ENCODE data around the gene EFHC2. TPM values are rescaled to one million over a fixed set of nuclear protein-coding genes. Genes with fewer than 3 reads are reported as not detected.

The EFHC2 gene
- total and polyA plus RNA-seq, 2 of the 8 experiments (the other 6 are each of a cell fraction or from before 2014, with no cell fraction given): 1.8 to 3.4 TPM

- Histone ChIP-seq H2BK12ac (ENCODE audit: low read depth, low read length) (no peak overlapping the region), H3K36me3 (ENCODE audit: control insufficient read depth in 2 of 4, insufficient read depth in 4 of 4, low read length in 3 of 4) (no peaks in the 10 kb centered on the region), H3K4ac (replicated peaks; ENCODE audit: insufficient read length, low read depth, low read length) (no peak overlapping the region), H3K56ac (replicated peaks; ENCODE audit: insufficient read length, low read depth, low read length) (no peak overlapping the region), H3K79me1 (ENCODE audit: low read depth, low read length) (no peaks in the 10 kb centered on the region), H2BK120ac (replicated peaks; ENCODE audit: low read depth, low read length) (no peak overlapping the region), H3K18ac (ENCODE audit: extremely low read depth, low read length) (no peak overlapping the region), H4K5ac (ENCODE audit: insufficient read length, low read depth, low read length) (no peak overlapping the region), H2AFZ (ENCODE audit: low read length) (no peak overlapping the region), H3K27me3 (replicated peaks in 1 of 4; ENCODE audit: control insufficient read depth in 3 of 4, extremely low read depth in 1 of 4, insufficient read depth in 3 of 4, low read length in 3 of 4) (no peaks in the 10 kb centered on the region), H3K23ac (ENCODE audit: insufficient read length) (no peak overlapping the region), H3K14ac (ENCODE audit: insufficient read length) (no peak overlapping the region), H3K9me3 (ENCODE audit: insufficient read depth in 2 of 2, low read depth in 1 of 2, low read length in 1 of 2) (no peaks in the 10 kb centered on the region), H3K27ac (ENCODE audit: low read depth, low read length) (no peak overlapping the region), H2BK20ac (ENCODE audit: low read length) (no peak overlapping the region), H3K4me2 (ENCODE audit: insufficient read depth in 1 of 2, low read depth in 2 of 2, low read length in 2 of 2) (no peak overlapping the region), H3K9ac (replicated peaks in 1 of 4; ENCODE audit: extremely low read depth in 1 of 4, low read depth in 3 of 4, low read length in 3 of 4) (no peak overlapping the region), H4K8ac (ENCODE audit: extremely low read depth, insufficient read depth, low read length) (no peak overlapping the region), H2BK5ac (ENCODE audit: low read depth, low read length) (no peak overlapping the region), H2BK15ac (ENCODE audit: low read length) (no peak overlapping the region), H4K20me1 (replicated peaks in 1 of 2; ENCODE audit: control insufficient read depth in 1 of 2, insufficient read depth in 2 of 2, low read length in 2 of 2) (no peaks in the 10 kb centered on the region), H3K23me2 (ENCODE audit: low read depth, low read length) (no peaks in the 10 kb centered on the region), H3K4me1 (replicated peaks in 1 of 4; ENCODE audit: control insufficient read depth in 3 of 4, insufficient read depth in 4 of 4, low read length in 3 of 4) (no peaks in the 10 kb centered on the region; a peak in 1 of 7 replicates), H3K79me2 (ENCODE audit: control insufficient read depth in 1 of 2, insufficient read depth in 2 of 2, low read length in 2 of 2) (no peaks in the 10 kb centered on the region), H3K4me3 (ENCODE audit: extremely low read depth in 1 of 4, insufficient read depth in 2 of 4, low read depth in 3 of 4, low read length in 4 of 4) (no peak overlapping the region), H4K91ac (replicated peaks; ENCODE audit: insufficient read length, low read length) (no peak overlapping the region), H2AK5ac (ENCODE audit: low read depth, low read length) (no peak overlapping the region)
- POLR2A ChIA-PET (ENCODE audit: partially characterized antibody): no interaction called here
- CTCF ChIA-PET (ENCODE audit: partially characterized antibody): no interaction called here
- TF ChIP-seq SP1 (IDR thresholded peaks at IDR 0.05; ENCODE audit: low read depth, low read length) (no peak), SIRT6 (IDR thresholded peaks at IDR 0.05; ENCODE audit: low read length) (no peak), YY1 (IDR thresholded peaks at IDR 0.05; ENCODE audit: low read depth, low read length) (no peak), KDM1A (IDR thresholded peaks at IDR 0.05; ENCODE audit: borderline replicate concordance, low read length) (no peak), POU5F1 (IDR thresholded peaks at IDR 0.05; ENCODE audit: low read depth, low read length) (no peak), CHD2 (IDR thresholded peaks at IDR 0.05; ENCODE audit: low read length) (no peak), CHD1 (IDR thresholded peaks at IDR 0.05; ENCODE audit: low read depth, low read length) (no peak), GTF2F1 (IDR thresholded peaks at IDR 0.05; ENCODE audit: borderline replicate concordance, low read depth, low read length) (no peak), SIN3A (conservative IDR thresholded peaks at IDR 0.05 in 1 of 2, IDR thresholded peaks at IDR 0.05 in 1 of 2; ENCODE audit: low read depth in 1 of 2, low read length in 2 of 2) (no peak)
- no peak for DNase-seq (ENCODE audit: low read depth in 1 of 2, low spot score in 2 of 2)
- no peak for FAIRE-seq
- 69% methylated on average over 2 of the region's 2 CpGs; no CpG with 5 or more reads in 1 of the 2 experiments for WGBS, 2 experiments (ENCODE audit: extremely low coverage in 1 of 2, insufficient coverage in 1 of 2, insufficient read length in 1 of 2, insufficient replicate concordance in 2 of 2, low coverage in 1 of 2, low lambda C conversion rate in 2 of 2, missing lambda C conversion rate in 1 of 2)
Measured at GRCh38 chrX:44130189-44130588, 213.3 kb downstream of the EFHC2 start.
